SKM-1 (cell line): ENCODE measurements around the gene CDC42EP4.
A peak's percentile ranks its signal among the peaks of the same experiment; 100 is the strongest.
"Not testable (repeated sequence)": the region's sequence is repeated elsewhere in the genome, so short reads cannot be mapped to it uniquely, and the experiment has no call there.

Experiments
- DNase-seq: peaks from one replicate; lab custom pipeline; 2025; ENCODE audit not compliant: unreplicated experiment; lab: John Stamatoyannopoulos, UW

Gene CDC42EP4

DNA sequence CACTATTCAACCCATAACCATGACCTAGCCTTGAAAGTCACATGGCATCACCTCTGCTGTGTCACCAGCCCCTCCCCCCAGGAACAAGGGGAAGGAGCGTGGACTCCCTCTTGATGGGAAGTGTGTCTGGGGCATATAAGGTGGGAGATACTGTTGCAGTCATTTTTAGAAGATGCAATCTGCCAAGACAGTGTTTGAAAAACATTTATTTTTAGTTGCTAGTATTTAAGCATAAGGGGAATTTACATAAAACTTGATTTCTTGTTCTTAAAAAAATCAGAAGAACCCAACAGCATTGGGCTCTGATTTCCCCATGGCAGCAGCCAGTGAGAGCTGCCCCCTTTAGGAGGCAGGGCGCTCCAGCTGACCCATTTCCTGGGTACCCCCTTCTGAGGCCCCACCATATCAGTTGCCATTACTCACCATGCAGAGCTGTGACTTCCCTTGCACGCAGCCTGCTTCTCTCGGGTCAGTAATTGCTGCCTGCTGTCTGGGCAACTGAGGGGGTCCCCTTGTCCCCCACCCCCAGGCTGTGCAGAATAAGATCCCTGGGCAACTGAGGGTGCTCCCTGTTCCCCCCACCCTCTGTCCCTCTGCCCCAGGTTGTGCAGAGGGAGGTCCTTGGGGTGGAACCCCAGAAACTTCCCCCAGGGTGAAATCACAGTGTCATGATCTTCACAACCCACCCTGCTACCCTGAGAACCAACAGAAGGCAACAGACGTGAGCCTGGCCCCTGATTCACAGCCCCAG, 11.8 kb upstream of the CDC42EP4 start:
- no peak for DNase-seq

- no peak for DNase-seq
Measured at GRCh38 chr17:73320601-73321264, 8.9 kb upstream of the CDC42EP4 start.

GRCh38 chr17:73319766-73320165, 8.0 kb upstream of the CDC42EP4 start:
- DNase-seq = no peak

DNA sequence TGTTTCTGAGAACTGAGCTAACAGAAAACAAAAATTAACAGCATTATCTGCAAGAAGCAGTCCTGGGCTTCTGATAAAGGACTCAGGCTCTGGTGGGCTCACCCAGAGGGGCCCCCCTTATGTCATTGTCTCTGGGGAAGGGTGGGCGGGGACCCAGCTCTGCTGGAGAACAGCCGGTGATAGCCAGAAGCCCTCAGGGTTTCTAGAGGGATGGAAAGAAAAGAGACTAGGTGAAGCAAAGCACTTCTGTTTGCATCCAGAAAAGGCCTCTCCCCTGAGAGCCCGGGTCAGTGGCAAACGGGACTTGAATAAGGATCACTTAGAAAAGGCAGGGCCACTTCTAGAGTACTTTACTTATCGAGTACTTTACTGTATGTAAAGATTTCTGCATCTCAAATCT, 7.0 kb upstream of the CDC42EP4 start:
- no peak for DNase-seq

DNA sequence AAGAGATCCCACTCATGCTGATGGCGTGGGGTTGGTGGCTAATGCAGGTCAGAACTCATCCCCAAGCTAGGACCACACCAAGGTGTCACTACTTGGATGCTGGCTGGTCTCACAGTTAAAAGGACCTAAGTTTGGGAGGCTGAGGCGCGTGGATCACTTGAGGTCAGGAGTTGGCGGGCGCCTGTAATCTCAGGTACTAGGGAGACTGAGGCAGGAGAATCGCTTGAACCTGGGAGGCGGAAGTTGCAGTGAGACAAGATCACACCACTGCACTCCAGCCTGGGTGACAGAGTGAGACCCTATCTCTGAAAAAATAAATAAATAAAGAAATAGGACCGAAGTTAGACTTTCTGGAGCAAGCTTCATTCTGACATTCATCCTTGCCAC, 6.6 kb upstream of the CDC42EP4 start:
- DNase-seq = no peak

GRCh38 chr17:73317513-73318426, 6.0 kb upstream of the CDC42EP4 start:
- no peak for DNase-seq

DNA sequence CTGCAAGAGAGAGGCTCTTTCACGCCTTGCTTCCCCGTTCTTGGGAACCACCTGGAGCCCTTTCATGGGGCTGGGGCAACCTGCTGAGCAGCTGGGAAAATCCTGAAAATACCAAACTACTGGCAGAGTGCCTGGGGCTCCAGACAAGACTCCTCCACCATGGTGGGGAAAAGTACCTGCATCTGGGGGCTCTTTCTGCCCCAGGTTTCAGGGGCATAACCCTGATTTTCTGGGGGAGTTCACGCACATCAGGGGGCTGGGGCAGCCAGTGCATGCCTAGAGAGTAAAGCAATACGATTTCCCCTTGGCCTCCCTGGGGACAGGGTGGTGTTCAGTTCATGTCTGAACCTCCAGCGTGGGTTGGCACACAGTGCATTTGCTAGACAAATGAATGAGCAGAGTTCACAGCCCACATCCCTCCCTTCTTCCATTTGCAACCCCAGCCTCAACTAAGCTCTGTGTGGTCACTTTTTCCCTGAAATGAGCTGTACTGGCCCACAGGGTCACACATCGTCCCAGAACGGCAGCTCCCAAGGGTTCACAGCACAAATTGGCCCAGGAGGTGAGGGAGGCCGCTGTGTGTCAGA, 5.2 kb upstream of the CDC42EP4 start:
- DNase-seq = no peak

DNA sequence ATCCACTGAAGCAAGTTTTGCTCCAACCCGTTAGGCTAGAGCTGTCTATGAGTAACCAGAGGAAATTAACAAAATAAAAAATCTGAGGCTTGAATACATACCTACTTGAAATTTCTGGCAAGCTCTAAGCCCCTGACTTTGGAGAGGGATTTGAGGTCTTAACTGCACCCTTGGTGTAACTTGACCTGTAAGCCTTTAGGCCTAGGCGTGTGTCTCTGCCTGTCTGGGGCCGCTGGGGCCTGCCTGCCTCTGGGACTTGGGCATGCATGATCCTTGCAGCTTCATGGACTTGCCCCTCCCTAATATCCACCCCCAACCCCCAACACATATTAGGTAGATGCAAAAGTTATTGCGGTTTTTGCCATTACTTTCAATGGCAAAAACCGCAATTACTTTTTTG, 3.7 kb upstream of the CDC42EP4 start:
- no peak for DNase-seq

DNA sequence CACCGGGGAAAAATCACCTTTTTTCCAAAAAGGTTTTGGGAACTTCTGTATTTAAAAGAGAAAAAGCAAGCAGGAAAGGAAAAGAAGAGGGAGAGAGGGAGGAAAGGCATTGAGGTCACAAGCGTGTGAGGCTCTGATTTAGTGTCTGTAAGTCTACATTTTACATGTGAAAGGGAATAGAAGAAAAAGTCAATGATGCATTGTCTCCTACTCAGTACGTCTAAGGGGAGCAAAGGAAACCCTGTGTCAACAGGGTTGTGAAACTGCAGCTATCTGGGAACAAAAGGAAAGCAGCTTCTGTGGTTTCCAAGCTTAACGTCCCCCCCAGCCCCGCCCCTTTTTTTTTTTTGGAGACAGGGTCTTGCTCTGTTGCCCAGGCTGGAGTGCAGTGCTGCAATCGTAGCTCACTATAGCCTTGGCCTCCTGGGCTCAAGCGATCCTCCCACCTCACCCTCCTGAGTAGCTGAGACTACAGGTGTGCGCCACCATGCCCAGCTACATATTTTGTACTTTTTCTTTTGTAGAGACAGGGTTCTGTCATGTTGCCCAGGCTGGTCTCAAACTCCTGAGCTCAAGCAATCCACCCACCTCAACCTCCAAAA, 1.8 kb upstream of the CDC42EP4 start:
- DNase-seq = peak; percentile 15

- not testable (repeated sequence) for DNase-seq
Measured at GRCh38 chr17:73312887-73313286, 1.1 kb upstream of the CDC42EP4 start.

GRCh38 chr17:73311428-73311780, 397 bp downstream of the CDC42EP4 start:
- no peak for DNase-seq

DNA sequence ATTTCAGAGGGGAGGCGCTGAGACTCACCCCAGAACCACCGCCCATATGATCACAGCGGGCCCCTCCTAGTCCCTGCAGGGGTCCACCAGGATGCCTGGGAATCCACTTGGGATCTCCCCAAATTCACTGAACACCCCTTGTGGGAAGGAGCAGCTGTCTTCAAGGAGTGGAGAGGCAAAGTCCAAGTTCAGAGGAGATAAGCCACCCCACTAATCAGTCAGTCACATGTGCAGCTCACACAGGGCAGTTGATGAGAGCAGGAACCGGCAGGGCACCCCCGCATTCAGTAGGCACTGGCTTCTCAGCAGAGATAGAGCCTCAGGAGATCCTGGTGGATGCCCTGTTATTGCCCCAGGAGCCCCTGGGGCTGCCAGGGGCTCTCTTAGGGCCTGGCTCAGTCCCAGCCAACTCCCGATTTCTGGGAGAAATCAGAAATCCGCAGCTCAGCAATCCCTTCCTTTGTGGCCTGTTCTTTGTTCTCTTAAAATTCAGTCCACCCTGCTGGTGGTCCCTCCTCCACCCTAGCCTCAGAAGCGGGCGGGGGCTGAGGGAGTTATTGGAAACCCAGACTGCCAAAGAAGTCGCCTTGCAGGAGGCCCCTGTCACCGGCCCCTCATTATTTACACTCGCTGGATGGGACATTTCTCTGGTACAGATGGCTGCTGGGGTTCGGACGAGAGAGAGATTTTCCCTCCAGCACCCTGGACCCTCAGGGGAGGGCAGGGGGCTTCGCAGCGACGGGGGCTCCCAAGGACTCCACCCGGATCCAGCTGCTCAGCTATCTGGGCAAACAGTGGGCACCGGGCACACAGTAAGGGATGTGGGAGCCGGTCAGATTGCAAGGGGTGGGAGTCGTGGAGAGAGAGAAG, 1.8 kb downstream of the CDC42EP4 start:
- DNase-seq = no peak

DNA sequence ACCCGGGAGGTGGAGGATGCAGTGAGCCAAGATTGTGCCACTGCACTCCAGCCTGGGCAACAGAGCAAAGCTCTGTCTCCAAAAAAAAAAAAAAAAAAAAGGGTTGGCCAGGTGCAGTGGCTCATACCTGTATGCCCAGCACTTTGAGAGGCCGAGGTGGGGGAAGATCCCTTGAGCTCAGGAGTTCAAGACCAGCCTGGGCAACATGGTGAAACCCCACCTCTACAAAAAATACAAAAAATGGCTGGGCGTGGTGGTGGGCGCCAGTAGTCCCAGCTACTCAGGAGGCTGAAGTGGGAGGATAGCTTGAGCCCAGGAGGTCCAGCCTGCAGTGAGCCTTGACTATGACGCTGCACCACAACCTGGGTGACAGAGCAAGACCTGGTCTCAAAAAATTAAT, 2.8 kb downstream of the CDC42EP4 start:
- not testable (repeated sequence) for DNase-seq

DNA sequence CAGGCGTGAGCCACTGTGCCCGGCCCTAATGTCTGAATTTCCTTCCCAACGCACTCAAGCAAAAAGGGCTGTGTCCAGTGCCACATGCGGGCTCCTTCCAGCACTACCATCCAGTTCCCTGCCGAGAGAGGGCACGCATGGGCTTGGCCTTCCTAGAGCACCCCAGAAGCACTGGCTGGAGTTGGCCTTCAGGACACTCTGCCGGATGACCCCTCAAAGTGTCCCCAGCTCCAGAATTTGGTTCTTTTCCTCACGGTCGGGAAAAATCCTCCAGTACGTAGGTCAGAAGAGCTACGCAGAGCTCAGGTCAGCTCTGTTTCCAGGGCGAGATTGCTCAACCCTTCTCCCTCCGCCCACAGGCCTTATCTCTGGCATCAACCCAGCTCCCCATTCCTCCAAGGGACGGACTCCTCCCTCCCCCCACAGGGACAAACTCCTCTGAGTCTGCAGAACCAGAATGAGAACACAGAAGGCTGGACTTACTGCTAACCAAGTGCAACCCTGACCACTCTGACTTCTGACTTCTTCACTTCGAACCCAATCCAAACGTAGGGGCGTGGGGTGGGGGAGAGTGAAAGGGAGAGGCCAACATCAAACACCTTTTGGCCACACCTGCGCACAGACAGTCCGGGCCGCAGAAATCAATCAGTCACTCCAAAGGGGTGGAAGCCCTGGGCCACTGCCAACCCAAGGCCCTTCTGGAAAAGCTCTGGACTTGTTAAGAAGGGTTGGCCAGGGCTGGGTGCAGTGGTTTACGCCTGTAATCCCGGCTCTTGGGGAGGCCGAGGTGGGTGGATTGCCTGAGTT, 3.6 kb downstream of the CDC42EP4 start:
- peak; percentile 18 for DNase-seq

GRCh38 chr17:73307130-73307529, 4.7 kb downstream of the CDC42EP4 start:
- DNase-seq = no peak

DNA sequence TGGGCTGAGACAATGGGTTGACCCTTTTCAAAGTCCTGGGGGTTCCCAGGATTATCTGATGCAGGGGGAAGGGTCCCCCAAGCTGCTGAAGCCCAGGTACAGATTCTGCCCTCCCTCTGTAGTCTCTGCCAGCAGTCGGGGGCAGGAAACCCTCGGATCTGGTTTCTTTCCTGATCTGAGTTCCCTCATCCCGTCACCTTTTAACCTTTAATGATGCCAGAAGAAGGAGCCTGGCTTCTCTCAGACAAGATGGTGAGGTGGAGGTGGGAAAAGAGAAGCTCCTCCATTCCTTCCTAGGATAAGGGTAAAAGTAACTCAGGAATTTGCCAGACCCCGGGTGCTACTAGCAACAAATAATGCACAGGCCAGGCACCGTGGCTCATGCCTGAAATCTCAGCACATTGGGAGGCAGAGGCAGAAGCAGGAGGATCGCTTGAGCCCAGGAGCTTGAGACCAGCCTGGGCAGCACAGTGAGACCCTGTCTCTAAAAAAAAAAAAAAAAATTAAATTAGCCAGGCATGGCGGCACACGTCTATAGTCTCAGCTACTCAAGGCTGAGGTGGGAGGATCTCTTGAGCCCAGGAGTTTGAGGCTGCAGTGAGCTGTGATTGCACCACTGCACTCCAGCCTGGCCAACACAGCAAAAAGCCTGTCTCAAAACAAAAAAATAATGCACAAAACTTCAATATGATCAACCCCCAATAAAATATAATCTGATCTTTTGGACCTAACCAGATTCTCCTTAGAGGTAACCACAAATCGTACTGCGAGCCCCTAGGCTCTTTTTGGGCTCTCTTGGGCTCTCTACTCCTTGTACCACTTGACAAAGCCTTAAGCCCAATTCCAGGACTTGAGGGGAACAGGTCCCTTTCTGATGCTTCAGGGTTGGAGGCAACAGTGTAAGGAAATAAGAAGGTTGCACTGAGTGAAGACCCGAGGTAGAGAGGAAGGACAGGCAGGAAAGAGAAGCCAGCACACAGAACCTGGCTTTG, 5.7 kb downstream of the CDC42EP4 start:
- no peak for DNase-seq

GRCh38 chr17:73304971-73305812, 6.6 kb downstream of the CDC42EP4 start:
- DNase-seq = no peak
